EL (cell line): ENCODE results near the gene RAP1A.

Experiments used
- DNase-seq: peaks from one replicate; pipeline ENCODE4 v3.0.0-alpha.2; 2016

RAP1A gene

GRCh38 chr1:111720977-111721786 is 101.6 kb downstream of the RAP1A start:
- no peak for DNase-seq

DNA sequence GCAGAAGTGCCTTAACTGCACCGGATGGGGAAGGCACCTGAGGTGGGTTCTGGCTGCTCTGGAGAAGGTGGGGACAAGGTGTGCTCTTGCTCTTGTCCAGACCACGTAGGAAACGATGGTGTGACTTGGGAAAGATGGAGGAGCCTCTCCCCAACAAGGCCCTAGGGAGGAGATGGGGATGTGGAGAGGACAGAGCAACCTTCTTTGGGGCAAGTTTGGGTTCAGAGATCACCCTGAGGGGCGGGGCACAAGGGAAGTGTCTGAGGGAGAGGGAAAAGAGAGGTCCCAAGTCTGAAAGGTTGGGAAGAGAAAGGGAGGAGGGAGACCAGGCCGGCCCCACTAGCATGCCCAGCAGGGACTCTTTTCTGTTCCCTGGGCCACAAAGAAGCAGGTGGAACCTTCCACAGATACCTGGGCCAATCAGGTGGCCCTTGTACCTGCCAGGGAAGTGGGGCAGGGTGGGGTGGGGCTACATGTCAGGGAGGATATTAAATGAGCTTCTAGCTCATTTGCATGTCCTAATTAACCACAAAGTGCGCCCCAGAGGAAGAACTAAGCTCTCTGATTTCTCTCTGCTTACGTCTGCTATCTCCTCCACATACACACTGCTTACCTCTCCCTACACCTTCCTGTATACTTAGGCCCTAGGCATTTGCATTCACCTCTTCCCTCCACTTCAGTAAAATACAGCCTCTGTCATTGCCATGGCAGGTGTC is 103.7 kb downstream of the RAP1A start:
- no peak for DNase-seq

GRCh38 chr1:111723871-111724270 is 104.3 kb downstream of the RAP1A start:
- no peak for DNase-seq

- DNase-seq = no peak
Measured at GRCh38 chr1:111725192-111725591, 105.6 kb downstream of the RAP1A start.

- no peak for DNase-seq
Measured at GRCh38 chr1:111727056-111727455, 107.5 kb downstream of the RAP1A start.

DNA sequence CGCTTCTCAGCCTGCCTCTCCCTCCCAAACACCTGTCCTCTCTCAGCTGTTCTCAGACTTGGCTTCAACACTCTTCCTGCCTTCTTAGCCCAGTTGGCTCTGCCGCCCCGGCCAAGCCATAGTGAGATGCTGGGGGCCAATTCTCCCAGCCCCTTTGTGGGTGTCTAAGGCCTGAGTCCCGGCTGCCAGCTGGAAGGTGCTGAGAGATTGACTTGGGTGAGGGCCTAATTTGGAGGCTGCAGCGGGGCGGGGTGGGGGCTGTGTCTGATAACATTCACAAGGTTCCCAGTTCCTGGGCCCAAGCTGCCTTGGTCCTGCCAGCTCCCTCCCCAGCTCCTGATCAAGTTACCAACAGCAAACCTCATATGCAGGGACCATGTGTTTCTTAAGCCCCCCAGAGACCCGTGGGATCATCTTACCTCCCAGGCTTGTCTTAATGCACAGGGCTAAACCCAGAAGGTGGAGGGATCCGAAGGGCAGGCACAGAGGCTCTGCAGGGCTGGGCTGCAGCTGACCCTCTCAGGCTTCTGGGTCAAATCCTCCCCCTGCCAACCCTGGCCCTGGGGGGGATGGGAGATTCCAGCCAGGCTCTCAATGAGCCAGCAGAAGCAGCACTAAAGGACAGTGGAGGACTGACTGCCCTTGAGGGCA is 109.8 kb downstream of the RAP1A start:
- DNase-seq = no peak

DNA sequence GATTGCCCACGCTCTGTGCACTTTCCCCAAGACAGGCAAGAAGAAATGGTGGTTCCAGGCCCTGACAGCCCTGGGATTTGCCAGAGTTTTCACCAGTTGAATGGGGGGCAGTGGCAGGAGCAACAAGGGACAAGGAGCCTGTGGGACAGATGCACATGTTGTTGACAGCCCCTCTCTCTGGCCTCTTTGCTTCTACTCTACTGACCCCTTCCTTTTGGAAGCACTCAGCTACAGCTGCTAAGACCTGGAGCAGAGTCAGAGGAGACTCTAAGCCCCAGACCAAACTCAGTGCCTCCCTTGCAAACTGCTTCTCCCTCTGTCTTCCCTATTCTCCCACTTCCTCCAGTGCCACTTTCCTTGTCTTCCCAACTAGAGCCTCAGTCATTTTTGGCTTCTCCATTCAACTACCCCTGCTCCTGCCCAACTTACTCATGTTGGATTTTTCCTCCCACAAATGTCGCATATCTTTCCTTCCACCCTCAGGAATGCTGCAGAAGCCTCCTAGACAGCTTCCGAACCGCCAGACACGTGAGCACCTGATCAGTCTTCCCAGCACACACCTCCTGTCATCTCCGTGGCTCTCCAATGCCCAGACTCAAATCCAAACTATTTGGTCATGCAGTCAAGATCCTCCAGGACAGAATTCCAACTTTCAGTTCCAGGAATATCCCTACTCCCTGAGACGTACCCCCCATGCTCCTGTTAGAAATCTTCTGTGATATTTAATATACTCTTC is 110.5 kb downstream of the RAP1A start:
- no peak for DNase-seq

- no peak for DNase-seq
Measured at GRCh38 chr1:111730706-111731105, 111.1 kb downstream of the RAP1A start.

DNA sequence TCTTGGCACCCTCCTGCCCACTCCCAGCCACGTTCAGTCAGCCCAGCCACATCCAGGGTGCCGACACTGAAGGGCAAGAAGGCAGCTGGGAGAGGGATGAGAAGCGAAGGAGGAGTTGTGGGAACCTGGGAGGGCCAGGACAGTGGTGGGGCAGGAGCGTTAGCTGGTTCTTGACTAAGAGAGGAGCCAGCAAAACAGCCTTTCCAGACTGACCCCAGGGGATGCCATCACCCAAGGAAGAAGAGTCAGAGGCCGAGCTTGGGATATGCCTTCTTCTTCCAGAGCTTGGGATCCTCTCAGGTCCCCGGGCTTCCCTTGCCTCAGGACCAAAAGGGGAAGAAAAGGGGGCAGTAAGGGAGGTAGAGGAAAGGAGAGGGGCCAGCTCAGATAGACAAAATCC is 112.4 kb downstream of the RAP1A start:
- no peak for DNase-seq

DNA sequence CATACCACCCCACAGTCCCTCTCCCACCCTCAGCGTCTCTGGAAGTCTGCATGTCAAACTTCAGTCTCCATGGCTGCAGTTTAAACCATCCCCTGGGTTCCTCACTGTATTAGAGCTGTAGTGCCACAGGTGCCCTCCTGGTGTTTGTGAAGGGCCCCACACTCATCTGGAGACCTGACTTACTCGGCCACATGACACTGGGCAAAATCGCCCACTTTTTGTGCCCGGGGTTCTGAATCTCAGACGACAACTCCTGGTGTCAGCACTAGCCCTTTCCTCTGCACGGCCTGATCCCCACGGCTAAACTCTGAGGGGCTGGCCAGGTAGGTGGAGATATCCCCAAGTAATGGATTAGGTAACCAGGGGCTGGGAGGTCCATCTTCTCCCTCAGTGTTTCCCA is 113.1 kb downstream of the RAP1A start:
- DNase-seq = no peak

DNA sequence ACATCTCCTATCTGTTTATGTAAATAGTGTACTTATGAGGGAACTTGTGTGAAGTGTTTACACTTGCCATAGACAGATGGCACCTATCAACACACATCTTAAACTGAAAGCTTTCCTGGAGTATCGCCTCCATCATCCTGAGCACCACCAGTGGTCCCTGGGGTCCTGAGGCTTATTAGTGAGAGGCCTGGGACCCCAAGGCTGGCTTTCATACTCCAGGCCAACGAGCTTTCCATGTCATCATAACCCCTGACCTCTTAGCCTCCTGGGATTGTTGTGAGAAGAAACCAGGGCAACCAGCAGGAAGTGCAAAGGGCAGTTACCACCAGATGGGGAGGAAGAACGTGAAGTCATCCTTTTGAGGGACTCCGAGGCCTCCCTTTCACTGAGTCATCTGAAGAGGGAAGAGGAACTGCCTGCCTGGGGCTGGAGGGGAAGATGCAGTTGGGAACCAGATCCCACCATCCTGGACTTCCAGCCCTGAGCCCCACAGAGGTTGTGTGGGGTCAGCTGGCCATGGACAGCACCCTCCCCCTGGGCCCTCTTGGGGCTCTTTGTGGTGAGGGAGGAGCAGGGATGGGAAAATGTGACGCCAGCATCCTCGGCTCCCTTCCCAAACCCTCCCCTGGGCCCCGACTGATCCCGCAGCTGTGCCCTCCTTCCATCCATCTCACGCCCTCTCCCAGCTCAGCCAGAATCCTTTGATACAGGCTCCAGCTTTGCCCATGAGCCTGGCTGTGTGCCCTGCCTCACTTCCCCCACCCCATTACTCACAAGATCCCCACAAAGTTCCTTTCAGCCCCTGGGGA is 113.8 kb downstream of the RAP1A start:
- peak; percentile 97 for DNase-seq

DNA sequence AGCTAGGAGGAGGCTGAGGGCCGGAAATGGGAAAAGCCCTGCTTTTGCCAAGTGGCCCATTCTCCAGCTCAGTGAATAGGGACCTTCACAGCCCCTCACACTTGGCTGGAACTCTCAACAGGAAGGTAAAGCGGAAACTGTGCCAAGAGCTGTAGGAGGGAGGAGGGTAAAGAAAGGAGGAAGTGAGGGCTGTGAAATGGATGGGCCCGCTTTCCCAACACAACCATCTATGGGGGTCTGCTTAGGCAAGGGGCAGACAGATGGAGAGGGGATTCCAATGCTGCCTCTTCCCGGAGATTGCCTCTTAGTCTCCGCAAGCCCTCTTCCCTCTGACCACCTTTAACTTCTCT is 114.4 kb downstream of the RAP1A start:
- no peak for DNase-seq

DNA sequence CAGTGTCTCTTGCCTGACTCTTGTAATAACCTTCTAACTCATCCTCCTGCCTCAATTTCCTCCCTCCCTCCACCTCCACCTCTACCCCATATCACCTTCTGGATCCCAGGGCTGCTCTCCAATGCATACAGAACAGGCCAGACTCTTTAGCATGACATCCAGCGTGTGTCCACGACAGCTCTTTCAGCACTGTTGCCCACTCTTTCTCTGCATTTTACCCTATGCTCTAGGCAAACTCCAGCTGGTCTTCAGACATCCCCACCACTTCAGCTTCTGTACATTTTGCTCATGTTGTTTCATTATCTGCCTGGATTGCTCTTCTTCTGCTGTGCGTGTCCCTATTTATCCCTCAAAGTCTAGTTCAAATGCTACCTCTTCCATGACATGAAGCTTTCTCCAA is 114.8 kb downstream of the RAP1A start:
- DNase-seq = no peak

GRCh38 chr1:111734856-111735255 is 115.3 kb downstream of the RAP1A start:
- DNase-seq = no peak

- no peak for DNase-seq
Measured at GRCh38 chr1:111735321-111735720, 115.7 kb downstream of the RAP1A start.

DNA sequence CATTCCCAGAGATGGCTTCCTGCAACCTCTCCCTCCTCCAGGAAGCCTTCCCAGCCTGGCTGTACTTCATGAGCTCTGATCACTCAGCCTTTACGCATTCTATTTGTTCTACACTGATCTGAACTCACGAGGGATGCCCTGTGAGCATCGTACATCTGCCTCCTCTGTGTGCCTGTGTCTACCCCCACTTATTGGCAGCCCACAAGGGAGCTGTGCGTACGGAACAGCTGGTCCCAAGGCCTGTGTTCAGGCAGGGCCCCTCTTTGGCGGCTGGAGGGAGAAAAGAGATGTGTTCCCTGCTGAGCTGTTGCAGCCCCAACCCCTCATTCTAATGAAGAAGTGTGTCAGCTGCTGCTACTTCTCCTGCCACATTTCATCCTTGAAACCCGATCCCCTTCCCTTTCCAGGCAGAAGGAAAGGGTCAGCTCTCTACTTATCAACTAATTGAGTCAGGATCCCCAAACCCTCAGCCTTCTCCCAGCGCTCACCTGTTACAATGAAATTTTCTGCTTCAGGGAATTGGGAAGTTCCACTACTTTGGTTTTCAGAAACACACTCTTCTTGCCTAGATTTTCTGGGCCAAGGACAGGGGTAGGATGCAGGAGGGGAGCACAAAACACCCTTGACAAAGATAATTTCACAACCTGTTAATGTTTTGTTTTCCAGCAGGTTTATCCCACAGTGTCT is 116.4 kb downstream of the RAP1A start:
- no peak for DNase-seq

DNA sequence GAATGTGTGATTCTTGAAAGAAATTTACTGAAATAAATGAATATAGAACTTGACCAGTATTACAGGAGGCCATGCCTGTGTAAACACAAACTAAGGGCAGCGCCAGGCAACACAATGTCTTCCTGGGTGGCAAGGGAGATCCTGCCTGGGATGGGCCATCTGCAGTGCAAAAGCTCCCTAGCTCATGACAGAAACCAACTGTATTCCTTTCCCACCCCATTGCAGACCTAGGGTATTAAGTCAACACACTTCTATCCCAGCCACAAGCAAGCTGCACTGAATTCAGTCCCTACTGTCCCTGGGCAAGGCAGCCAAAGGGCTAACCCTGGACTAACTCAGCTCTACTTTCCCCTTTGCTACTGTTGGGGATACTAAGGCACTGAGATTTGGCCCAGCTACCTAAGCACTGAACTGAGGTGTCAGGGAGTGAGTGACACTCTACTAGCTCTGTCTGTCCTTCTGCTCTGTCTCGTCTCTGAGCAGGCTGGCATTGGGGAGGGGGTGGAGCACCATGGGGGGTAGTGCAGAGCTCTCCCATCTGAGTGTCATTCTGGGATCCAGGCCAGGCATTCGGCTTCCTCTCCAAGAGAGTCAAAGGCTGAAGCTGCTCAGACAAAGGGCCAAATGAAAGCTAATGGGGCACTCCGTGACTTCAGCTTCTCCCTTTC is 117.1 kb downstream of the RAP1A start:
- DNase-seq = peak; percentile 48

GRCh38 chr1:111737216-111738132 is 117.9 kb downstream of the RAP1A start:
- no peak for DNase-seq

- no peak for DNase-seq
Measured at GRCh38 chr1:111738133-111738435, 118.5 kb downstream of the RAP1A start.
